Measurements from ENCODE around the gene CCBE1.

DNA sequence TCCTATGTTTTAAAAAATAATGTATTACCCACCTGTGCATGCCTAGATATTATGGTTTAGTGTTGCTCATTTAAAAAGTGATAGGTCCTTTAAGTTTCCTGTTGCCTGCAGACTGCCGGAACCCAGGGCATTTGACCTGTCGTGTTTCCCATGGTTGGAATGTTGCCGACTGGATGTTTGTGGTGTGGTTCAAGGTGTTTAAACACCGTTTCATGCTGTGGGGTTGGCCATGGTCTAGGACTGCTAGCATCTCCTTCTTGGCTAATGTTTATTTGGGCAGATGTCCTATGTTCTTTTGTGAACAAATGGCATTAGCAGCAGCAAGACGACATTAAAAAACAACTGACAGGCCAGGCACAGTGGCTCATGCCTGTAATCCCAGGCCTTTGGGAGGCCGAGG is 245.3 kb downstream of the CCBE1 start:
- TF ChIP-seq, protein P1, sequence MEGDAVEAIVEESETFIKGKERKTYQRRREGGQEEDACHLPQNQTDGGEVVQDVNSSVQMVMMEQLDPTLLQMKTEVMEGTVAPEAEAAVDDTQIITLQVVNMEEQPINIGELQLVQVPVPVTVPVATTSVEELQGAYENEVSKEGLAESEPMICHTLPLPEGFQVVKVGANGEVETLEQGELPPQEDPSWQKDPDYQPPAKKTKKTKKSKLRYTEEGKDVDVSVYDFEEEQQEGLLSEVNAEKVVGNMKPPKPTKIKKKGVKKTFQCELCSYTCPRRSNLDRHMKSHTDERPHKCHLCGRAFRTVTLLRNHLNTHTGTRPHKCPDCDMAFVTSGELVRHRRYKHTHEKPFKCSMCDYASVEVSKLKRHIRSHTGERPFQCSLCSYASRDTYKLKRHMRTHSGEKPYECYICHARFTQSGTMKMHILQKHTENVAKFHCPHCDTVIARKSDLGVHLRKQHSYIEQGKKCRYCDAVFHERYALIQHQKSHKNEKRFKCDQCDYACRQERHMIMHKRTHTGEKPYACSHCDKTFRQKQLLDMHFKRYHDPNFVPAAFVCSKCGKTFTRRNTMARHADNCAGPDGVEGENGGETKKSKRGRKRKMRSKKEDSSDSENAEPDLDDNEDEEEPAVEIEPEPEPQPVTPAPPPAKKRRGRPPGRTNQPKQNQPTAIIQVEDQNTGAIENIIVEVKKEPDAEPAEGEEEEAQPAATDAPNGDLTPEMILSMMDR (IDR thresholded peaks at IDR 0.05): no peak
- no peak for TF ChIP-seq EZH2phosphoT487 (IDR thresholded peaks at IDR 0.05)

Measured in neural progenitor cell (in vitro differentiated cells).